Measurements from ENCODE around the gene ACMSD.
"Not testable (repeated sequence)": the region's sequence is repeated elsewhere in the genome, so short reads cannot be mapped to it uniquely, and the experiment has no call there.

ACMSD gene

DNA sequence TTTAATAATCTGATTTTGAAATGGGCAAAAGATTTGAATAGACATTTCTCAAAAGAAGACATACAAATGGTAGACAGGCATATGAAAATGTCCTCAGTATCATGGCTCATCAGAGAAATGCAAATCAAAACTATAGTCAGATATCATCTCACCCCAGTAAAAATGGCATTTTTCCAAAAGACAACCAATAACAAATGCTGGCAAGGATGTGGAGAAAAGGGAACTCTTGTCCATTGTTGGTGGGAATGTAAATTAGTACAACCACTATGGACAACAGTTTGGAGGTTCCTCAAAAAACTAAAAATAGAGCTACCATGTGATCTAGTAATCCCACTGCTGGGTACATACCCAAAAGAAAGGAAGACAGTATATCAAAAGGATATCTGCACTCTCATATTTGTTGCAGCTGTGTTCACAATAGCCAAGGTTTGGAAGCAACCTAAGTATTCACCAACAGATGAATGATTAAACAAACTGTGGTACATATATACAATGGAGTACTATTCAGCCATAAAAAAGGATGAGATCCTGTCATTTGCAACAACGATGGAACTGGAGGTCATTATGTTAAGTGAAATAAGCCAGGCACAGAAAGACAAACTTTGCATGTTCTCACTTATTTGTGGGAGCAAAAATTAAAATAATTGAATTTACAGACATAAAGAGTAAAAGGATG is 69.2 kb downstream of the ACMSD start:
- not testable (repeated sequence) for DNase-seq (ENCODE audit: low spot score)

DNA sequence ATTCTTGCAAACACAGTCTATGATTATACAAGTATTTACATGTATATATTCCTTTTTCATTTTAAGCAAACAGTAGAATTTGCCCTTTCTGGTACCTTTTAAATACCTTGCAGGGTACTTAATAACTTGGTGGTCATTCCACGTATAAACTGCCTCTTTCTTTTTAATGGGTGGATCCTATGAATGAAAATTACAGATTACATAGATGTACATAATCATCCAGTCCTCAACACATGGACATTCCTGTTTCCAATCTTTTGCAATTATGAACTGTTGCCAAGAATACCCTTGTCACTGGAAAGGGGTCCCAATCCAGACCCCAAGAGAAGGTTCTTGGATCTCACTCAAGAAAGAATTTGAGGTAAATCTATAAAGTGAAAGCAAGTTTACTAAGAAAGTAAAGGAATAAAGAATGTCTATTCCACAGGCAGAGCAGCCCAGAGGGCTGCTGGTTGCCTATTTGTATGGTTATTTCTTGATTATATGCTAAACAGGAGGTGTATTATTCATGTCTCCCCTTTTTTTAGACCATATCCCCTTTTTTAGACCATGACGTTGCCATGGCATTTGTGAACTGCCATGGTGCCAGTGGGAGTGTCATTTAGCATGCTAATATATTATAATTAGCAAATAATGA is 72.5 kb downstream of the ACMSD start:
- DNase-seq (ENCODE audit: low spot score): no peak

DNA sequence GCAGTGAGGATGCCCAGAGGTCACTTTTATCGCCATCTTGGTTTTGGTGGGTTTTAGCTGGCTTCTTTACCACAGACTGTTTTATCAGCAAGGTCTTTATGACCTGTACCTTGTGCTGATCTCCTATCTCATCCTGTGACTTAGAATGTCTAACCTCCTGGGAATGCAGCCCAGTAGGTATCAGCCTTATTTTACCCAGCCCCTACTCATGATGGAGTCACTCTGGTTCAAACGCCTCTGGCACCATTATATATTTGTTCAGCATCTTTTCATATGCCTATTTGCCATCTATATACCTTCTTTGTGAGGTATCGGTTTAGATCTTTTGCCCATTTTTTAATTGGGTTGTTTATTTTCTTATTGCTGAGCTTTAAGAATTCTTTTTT is 73.0 kb downstream of the ACMSD start:
- DNase-seq (ENCODE audit: low spot score): no peak

- DNase-seq (ENCODE audit: low spot score): no peak
Observed at GRCh38 chr2:134912361-134912760, 73.9 kb downstream of the ACMSD start.

GRCh38 chr2:134917360-134917865 is 79.0 kb downstream of the ACMSD start:
- DNase-seq (ENCODE audit: low spot score): no peak

DNA sequence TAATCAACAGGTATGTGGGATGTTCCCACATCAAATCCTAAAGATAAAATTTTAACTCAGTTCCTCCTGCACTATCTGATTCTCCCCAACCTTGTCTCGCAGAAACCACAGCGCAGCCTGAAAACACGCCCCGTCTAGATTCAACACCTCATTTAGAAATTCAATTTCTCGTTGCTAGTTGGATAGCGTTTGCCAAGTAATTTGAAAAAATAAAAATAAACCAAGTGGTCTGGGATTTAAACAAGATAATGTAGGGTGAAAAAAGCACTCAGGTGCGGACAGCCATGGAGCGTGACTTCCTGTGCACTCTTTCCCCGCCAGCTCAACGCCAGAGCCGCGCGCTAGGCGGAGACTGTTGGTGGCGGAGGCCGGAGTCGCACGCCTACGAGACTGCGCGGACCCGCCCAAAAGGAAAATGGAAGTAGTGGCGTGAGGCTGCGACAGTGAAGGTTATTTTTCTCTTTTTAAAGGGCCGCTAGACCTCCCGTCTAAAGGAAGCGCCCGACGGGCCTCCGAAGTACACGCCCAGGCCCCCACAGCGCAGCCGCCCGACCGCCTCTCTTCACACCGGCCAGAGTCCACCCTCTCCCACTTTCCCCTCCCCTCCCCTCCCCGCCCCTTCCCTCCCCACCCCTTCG is 79.6 kb downstream of the ACMSD start:
- no peak for DNase-seq (ENCODE audit: low spot score)

DNA sequence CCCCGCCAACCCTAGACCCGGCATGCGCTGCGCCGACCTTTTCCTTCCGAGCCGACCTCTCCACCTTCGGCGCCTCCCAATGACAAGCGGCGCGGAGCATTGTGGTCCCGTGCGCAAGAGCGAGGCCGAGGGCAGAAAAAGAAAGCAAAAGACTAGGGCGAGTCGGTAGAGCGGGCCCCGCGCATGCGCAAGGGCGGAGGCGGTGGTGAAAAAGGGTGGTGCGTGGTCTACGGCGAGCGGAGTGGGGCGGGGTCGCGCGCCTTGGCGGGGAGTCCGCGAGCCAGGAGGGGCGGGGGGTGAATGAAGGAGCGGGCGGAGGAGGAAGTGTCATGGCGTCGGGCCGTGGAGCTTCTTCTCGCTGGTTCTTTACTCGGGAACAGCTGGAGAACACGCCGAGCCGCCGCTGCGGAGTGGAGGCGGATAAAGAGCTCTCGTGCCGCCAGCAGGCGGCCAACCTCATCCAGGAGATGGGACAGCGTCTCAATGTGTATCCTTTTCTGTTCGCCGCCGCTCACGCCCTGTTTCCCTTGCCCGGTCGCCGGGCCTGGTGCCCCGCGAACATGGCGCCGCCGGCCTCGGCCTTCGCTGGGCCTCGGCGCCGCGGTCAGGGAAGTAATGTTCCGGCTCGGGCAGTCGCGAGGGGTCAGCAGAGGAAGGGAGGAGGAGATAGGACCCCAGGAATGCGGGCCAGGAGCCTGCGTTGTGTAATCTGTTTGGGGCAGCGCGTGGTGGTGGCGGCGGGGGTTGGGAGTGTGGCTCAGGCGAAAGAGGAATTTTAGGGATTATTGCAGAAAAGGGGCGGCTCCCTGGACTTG is 80.3 kb downstream of the ACMSD start, which contains the start of gene CCNT2:
CCNT2 (plus strand) TSS at position 297 of the 815 bp plus-strand sequence; CDS start at position 330, 33 bp downstream.
- DNase-seq (ENCODE audit: low spot score): peak; percentile 98

- DNase-seq (ENCODE audit: low spot score): peak; percentile 34
Observed at GRCh38 chr2:134919341-134920210, 81.2 kb downstream of the ACMSD start.

DNA sequence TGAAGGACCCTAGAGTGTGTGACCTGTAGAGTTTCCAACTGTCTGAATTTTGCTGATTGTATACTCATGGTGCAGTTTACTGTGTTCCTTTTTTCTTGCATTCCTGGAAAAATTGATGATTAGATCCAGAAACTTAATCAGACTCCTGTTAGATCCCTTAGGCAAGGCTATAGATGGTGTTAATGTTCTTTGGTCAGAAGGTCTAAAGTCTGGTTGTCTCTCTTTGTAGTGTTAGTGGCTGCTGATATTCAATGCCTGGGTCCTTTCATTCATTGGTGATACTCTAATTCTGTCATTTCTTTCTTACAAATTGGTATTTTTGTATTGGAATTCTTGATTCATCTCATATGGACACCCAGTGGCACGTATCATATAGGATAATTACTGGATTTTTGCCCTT is 86.5 kb downstream of the ACMSD start:
- no peak for DNase-seq (ENCODE audit: low spot score)

DNA sequence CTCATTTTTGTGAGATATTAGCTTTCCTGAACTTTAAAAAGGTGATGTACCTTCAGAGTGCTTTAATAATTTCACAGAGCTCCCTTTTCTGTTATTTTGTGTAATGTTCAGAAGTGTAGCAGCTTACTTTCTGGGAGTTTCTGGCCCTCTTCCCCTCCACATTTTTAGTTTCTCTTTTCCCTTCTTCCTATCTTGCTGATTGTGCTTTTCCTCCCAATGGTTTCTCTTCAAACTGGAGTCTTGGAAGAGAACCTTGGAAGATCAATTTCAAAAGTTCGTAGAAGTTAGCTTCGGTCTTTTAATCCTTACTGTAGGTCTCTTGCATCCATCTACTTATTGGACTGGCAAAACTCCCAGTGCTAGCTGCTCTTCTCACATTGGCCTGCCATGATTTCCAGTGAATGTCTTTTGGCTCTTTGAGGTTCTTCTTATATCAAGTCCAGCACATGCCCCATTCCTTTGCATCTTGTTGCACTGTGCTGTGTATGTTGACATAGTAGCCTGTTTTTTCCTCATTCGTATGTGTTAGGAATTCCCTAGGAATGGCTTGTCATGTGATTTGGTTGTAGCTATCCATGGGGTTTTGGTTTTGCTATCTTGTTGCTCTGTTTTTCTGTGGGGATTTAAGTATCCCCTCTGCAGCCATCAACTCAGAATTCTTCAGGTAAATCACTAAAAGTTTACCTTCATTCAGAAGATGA is 88.0 kb downstream of the ACMSD start:
- no peak for DNase-seq (ENCODE audit: low spot score)

DNA sequence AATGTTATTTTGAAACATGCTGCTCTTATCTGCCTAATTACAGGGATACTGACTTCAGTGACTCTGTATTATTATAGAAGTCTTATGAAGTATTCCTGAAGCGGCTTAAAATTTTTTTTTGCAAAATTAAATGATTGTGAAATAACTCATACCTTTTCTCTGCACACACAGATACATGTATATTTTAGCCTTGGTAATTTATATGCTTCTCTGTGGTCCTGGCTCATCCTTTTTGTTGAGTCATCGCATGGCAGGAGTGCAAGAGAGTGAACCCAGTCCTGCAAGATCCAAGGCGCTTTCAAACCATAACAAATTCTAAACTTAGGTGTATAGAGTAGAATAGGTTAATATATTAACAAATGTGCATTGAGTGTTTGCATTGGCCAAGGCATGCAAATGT is 88.8 kb downstream of the ACMSD start:
- no peak for DNase-seq (ENCODE audit: low spot score)

- DNase-seq (ENCODE audit: low spot score): no peak
Observed at GRCh38 chr2:134932864-134933526, 94.6 kb downstream of the ACMSD start.

- no peak for DNase-seq (ENCODE audit: low spot score)
Observed at GRCh38 chr2:134933732-134934131, 95.3 kb downstream of the ACMSD start.

- DNase-seq (ENCODE audit: low spot score): no peak
Observed at GRCh38 chr2:134934150-134934549, 95.7 kb downstream of the ACMSD start.

GRCh38 chr2:134934641-134935040 is 96.2 kb downstream of the ACMSD start:
- DNase-seq (ENCODE audit: low spot score): no peak

DNA sequence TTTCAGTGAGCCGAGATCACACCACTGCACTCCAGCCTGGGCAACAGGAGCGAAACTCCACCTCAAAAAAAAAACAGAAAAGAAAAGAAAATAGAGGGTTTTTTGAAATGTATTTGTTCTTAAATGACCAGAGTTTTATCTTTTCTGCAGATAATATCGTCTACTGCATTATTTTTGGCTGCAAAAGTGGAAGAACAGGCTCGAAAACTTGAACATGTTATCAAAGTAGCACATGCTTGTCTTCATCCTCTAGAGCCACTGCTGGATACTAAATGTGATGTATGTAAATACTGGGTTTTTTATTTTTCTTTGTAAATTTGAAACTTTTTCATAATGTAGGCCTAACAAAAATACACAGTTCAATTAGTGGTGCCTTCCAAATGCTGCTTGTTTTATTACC is 98.3 kb downstream of the ACMSD start:
- DNase-seq (ENCODE audit: low spot score): no peak

GRCh38 chr2:134943540-134943939 is 105.1 kb downstream of the ACMSD start:
- no peak for DNase-seq (ENCODE audit: low spot score)

DNA sequence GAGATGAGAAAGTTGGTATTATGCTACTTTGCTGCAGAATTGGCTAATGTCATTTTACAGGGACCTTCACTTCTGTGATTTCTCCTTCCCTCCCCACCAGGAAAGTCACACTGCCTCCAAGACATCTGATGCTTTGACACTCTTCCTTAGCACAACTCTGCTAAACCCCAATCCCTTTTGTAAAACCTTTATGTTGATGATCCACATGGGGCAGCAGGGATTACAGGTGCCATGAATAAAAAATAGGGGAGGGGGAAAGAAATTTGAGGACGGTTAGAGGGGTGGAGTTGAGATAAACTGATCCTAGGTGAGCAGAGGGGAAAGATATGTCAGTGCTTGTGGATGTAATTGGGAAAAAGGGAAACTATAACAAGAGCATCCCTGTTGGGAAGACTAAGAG is 106.6 kb downstream of the ACMSD start:
- no peak for DNase-seq (ENCODE audit: low spot score)

DNA sequence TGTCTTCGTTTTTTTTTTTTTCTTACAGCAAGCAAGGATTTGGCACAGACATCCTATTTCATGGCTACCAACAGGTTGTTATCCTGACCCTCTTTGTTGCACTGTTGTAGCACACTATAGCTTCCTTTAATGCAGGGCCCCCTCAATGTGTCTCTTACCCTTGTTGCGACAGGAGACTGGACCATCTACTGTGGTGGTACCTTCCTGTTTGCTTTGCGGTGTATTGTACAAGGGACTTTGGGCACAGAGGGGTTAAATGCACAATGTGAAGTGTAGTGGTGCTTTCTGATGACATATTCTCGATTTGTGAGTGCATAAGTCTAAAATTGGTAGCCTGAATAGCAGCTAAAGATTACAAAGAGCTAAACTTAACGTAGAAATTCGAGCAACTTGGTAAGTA is 107.7 kb downstream of the ACMSD start:
- no peak for DNase-seq (ENCODE audit: low spot score)

Measured in cerebellar cortex (tissue), 1 donor.